Measurements from ENCODE around the gene SESN1.
"Not testable (repeated sequence)": the region's sequence is repeated elsewhere in the genome, so short reads cannot be mapped to it uniquely, and the experiment has no call there.

SESN1 gene

DNA sequence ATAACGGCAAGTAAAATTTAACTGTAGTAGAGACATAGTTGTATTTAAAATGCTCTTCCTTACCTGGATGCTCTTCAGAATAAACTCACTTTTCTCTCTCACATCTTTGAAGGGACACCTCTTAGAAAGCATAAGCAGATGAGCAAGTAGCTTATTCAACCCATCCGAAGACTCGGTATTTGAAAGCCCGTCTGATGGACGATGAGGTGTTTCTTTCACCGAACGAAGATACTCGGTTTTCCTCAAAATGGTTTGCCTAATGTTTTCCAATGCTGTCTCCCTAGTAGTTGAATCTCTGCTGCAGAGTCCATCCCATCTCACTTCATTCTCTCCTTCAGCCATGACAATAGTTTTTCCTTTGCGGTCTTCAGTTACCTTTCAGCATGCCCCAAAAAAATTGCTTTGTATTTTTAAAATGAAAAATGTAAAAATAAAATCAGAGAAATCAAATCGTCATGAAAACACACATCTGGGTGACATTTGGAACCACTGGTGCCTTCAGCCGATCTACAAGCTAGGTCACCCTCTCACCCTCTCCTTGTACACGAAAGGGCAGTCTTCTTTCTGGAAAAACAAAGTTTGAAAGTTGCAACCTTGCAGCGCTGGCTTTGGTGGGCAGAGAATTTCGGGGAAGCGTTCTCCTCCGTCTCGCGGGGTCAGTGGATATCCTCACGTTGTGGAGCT lies 772 bp downstream of the SESN1 start:
- DNase-seq = peak; percentile 31

DNA sequence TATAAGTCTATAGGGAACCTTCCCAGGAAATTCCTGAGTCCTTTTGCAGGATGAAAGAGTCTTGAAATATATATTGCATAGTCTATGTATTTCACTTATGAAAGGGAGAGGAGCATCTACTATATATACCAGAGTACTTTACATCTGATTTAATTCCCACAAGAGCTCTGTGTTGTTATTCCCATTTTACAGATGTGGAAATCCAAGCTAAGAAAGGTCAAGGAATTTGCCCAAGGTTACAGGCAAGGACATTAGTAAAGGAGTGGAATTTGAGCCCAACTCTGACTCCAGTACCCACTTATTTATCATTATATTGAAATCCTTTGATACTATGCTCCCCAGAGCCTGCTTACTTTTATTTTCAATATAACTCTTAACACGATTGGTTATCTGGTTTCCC lies 2.6 kb downstream of the SESN1 start:
- DNase-seq = no peak

DNA sequence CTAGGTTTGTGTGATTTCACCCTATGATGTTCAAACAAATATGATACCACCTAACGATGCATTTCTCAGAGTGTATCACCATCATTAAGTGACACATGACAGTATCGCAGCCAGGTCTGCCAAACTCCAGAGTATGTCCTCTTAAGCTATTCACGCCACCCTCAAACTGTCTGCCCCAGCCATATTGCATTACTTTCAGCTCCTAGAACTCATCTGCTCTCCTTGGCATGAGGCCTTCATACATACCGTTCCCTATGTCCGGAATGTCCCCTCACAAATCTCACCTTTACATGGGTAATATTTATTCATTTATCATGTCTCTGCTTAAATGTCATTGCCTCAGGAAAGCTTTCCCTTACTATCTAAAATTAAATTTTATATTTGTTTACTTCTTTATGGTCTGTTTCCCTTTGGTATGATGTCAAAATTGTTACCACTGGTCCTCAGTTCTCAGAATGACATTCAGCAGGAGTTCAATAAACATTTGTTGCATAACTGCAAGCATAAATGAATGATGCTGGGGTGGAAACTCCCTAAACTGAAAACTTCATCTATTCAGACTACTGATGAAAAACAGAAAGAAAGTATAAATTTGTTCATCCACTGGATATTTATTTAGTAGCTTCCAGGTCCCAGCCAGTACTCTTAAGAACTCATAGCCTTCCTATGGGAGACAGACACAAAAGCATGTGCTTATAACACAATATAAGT lies 3.2 kb downstream of the SESN1 start:
- no peak for DNase-seq

DNA sequence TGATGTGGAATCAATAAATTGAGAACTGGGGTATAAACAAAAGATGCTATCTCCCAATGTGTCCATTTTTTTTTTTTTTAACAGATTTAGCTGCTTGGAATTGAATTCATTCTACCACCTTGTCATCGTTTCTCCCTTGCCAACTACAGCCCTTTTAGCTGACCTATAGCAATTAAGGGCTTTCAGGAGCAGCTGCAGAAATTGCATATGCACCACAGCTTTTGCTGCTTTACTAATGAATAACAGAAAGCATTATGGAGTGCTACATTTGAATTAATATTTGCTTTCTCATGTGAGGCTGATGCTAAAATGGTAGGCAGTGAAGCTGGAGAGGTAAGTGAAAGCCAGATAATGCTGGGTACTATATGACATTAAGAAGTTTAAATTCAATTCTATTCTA lies 5.7 kb downstream of the SESN1 start:
- DNase-seq = no peak

DNA sequence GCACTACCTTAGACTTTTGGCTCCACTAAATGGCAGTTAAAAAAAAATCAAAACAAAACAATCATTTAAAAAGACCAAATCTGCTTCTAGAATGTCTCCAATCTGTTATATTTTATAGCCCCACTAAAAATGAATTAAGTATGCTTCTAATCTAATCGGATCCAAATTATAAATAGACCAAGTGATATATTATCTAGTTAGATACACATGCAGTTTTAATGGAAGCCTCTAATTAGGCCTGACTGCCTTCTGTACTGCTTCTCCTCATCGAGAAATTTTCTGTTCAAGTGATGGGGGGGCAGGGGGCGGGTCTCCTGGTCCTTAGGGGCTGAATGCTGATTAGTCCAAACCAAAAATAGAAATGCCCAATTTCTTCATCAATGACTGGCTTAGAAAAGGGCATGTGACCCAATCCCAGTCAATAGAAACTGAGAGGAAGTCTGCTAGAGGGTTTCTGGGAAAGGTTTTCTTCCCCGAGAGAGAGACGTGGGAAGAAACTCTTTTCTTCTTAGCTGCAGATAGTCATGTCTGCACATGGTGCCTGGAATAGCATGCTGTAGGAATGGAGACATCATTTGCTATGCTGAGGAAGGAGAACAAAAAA lies 6.9 kb downstream of the SESN1 start:
- no peak for DNase-seq

DNA sequence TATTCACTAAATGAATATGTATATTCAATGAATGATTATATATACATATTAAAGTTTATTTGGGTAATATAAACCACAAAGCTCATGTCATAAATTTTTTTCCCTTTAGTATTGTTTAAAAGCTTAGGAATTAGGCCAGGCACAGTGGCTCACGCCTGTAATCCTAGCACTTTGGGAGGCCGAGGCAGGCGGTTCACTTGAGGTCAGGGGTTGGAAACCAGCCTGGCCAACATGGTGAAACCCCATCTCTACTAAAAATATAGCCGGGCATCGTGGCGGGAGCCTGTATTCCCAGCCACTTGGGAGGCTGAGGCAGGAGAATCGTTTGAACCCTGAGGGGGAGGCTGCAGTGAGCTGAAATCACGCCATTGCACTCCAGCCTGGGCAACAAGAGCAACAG lies 10.5 kb downstream of the SESN1 start:
- DNase-seq = not testable (repeated sequence)

DNA sequence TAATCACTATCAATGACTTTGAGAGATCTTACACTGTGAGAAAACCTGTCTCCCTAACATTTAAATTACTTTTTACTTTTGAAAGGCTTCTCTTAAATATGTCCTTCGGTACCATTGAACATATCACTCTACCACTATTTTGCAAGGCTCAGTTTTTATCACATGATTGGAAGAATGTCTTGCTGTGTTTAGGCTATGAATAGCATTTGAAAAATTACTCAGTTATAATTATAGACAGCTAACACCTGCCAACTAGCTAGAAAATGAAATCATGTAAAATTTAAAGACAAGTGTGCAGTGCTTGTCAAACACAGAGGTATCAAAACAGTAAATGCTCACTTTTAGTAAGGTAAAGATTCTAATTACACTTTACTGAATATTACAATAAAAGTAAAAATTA lies 11.0 kb downstream of the SESN1 start:
- no peak for DNase-seq

DNA sequence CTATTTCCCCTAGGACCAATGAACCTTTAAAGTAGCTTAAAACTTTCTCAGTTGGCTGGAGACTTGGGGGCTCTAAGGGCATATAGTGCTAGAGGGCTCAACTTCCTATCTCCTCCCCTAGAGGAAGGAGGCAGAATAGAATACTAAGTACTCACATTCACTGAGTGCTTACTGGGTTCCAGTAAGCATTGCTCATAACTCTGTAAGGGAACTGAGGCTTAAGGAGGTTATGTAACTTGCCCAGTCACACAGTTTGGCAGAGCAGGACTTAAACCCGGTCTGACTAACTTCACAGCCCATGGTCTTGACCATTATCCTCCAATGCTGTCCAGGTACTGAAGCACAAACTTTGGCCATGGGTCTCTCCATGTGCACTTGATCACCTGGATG lies 12.5 kb downstream of the SESN1 start:
- no peak for DNase-seq

DNA sequence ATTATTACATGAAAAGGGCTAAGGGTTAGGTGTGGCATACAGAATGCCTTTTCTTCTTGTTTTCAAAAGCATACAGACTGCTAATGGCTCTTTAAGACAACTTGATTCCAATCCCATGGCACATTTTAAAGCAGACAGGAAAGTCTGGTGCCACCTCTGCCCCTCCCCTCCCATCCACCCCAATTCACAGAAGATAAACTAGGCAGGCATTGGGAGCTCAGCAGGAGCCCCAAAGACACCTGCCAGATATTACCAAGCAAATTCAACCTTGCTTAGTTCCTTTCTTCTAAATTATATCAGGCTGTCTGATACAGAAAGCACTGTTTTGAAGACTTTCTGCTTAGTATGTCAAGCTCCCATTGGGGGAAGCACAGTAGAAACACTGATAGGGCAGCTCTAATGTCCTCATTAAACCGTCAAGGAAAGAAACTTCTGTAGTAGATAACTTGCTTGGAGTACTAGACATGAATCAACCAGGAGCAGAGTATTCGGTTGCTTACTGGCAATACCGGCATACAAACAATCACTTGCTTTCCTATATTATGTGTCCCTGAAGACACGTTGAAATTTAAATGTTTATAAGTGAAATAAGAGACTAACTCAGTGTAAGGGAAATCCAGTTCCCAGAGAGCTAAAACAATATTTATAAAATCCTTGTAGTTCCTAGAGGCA lies 13.0 kb downstream of the SESN1 start:
- DNase-seq = no peak

- DNase-seq = no peak
Observed at GRCh38 chr6:109081026-109081425, 13.6 kb downstream of the SESN1 start.

GRCh38 chr6:109079981-109080380 lies 14.7 kb downstream of the SESN1 start:
- DNase-seq = no peak

DNA sequence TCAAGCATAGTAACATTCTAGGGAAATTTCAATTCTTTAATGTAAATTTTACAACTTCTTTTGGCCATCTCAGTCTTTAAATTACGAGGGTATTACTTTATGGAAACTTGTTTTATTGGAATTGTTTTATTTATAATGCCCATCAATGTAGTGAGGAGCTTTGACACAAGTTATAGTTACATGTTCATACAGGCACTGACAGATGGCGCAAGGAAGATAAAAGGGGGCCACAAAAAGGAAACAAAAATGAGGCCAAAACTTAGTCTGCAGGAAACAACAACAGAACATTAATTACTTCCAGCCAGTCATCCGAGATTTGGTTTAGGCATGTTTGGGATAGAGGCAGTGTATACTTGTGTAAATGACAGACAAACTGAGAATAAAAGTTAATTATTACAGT lies 18.3 kb downstream of the SESN1 start:
- DNase-seq = no peak

- no peak for DNase-seq
Observed at GRCh38 chr6:109075934-109076333, 18.7 kb downstream of the SESN1 start.

DNA sequence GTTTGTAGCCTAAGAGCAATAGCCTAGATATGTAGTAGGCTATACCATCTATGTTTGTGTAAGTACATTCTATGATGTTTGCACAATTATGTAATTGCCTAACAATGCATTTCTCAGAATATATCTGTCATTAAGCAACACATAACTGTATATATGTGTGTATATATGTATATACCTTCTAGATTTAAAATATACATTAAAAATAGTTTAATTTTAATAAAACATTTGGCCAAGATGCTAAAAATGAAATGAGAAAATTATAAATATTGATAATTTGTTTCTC lies 20.6 kb downstream of the SESN1 start:
- no peak for DNase-seq

- DNase-seq = peak; percentile 66
Observed at GRCh38 chr6:109073344-109074132, 21.1 kb downstream of the SESN1 start.

DNA sequence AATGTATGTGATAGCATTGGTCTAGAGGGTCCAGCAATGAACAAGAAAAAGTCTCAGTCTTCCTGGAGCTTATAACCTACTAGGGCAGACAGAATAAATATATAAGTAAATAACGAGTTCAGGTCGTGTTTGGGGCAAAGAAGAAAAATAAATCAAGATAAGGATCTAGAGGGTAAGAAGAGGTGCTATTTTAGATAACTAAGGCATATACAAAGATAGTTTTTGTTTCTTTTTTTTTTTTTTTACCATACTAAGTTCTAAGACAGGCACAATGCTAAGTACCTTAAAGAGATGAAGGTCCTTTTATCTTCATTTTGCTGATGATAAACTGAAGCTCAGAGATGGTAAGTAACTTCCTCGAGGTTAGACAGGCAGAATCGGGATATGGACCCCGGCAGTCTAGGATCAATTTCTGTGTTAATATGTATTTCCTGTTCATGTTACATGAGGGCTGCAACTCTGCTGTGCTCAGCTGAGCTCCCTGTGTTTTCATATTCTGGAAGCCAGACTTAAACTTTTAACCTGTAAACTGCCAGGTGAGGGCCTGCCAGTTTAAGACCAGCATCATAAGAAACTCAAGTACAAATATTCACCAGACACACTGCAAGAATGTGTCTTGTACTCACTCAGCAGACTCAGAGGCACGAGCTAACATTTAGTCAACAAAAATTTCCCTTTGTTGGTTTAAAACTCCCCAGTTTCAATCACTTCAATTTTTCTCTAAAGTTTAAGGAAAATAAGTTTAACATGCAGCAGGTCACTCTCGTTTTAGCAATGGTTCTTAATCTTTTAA lies 23.3 kb downstream of the SESN1 start:
- DNase-seq = no peak

DNA sequence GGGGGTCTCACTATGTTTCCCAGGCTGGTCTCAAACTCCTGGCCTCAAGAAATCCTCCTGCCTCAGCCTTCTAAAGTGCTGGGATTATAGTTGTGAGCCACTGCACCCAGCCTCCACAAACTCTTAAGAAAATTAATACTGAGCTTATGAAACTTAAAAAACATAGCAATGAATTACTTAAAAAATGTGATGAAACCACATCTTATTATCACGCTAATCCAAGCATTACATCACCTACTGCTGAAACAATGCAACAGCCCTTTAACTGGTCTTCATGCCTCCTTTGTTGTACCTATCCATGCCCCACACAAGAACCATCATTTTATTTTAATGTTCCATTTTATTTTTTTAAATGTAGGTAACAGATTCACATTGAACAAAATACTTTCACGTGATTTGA lies 24.9 kb downstream of the SESN1 start:
- no peak for DNase-seq

DNA sequence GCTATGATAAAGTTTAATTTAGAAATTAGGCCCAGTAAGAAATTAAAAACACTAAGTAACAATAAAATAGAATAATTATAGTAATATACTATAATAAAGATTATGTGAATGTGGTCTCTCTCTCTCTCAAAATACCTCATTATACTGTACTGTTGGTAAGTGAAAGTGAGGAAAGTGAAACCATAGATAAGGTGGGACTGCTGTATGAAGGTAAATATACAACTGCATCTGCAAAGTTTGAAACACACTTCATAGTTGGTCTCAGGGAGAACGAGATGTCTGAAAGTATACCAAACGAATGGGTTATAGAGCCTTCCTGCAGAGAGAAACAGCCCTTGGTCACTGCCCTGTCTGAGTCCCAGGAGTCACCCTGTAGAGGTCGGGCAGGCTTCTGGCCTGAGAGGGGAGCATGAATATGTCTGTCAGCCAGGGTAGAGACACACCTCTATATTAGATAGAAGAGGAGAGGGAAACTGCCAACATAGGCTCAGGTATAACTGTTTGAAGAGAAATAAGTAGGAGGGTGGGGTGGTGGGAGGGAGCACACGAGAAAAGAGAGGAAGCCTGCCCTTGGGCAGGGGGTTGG lies 31.8 kb downstream of the SESN1 start:
- DNase-seq = no peak

DNA sequence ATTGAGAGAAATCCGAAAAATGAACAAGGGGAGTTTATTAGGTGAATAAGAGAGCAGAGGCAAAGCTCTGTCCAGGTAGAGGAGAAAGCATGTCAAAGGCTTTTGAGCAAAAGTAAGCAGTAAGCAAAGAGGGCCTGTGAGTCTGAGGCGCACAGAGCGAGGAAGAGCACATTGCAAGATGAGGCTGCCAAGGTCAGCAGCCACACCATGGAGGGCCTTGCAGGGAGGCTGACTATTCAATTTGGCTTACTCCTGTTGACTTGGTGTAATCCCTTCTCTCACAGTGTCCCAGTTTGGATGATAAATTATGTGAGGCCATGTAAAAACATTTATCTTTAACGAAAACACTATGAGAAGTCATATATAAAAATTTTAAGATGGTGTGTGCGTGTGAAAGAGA lies 32.4 kb downstream of the SESN1 start:
- no peak for DNase-seq

- no peak for DNase-seq
Observed at GRCh38 chr6:109060571-109060970, 34.1 kb downstream of the SESN1 start.

GRCh38 chr6:109059571-109060021 lies 35.0 kb downstream of the SESN1 start:
- DNase-seq = no peak

- no peak for DNase-seq
Observed at GRCh38 chr6:109059153-109059552, 35.5 kb downstream of the SESN1 start.
